ENCODE data around the gene RIN3. TPM values are rescaled to one million over a fixed set of nuclear protein-coding genes. Genes with fewer than 3 reads are reported as not detected.
A peak's percentile ranks its signal among the peaks of the same experiment; 100 is the strongest.

Gene RIN3
- total and polyA plus RNA-seq, 3 donors from 2014 or later, result 25.9 to 56.2 (median 49.8) TPM

GRCh38 chr14:92733007-92733406 lies 219.4 kb downstream of the RIN3 start:
- DNase-seq, result no peak
- H3K4me3 ChIP-seq, result no peak overlapping the region
- intact Hi-C loops (cut with DNase I; ENCODE audit: low total_unique reads), result no loop called here

DNA sequence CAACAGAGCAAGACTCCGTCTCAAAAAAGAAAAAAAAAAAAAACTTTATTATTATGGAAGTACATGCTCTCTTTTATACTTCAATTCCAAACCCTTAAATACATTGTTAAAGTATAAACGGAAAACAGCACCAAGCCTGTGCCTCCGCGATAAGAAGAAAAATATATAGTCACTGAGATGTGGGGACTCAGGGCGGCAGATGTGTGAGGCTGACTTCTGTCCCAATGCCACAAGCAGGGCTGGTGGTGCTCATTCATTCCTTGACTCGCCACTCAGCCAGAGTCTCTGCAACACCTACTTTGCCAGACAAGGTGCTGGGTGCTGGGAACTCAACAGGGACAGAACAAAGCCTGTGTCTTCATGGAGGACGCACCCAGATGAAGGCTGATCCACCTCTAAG lies 221.0 kb downstream of the RIN3 start:
- 89 to 95% methylated on average over 7 of the region's 7 CpGs for WGBS, 2 donors
- Histone ChIP-seq H3K36me3 (ENCODE audit: low read depth, missing control alignments) (no peaks in the 10 kb centered on the region), H3K27me3 (no peaks in the 10 kb centered on the region), H3K4me3 (no peak overlapping the region), H3K4me1 (peaks cover 15% of the 10 kb centered on the region), H3K27ac (no peak overlapping the region), H3K9me3 (no peaks in the 10 kb centered on the region)
- no peak for DNase-seq
- intact Hi-C loops (cut with DNase I; ENCODE audit: low total_unique reads), result no loop called here
- no peak for TF ChIP-seq POLR2A (IDR thresholded peaks at IDR 0.05)
- TF ChIP-seq, protein P1, sequence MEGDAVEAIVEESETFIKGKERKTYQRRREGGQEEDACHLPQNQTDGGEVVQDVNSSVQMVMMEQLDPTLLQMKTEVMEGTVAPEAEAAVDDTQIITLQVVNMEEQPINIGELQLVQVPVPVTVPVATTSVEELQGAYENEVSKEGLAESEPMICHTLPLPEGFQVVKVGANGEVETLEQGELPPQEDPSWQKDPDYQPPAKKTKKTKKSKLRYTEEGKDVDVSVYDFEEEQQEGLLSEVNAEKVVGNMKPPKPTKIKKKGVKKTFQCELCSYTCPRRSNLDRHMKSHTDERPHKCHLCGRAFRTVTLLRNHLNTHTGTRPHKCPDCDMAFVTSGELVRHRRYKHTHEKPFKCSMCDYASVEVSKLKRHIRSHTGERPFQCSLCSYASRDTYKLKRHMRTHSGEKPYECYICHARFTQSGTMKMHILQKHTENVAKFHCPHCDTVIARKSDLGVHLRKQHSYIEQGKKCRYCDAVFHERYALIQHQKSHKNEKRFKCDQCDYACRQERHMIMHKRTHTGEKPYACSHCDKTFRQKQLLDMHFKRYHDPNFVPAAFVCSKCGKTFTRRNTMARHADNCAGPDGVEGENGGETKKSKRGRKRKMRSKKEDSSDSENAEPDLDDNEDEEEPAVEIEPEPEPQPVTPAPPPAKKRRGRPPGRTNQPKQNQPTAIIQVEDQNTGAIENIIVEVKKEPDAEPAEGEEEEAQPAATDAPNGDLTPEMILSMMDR (IDR thresholded peaks at IDR 0.05), result no peak

More at GRCh38 chr14:92733007-92733406, 219.4 kb downstream of the RIN3 start:
- 70 to 77% methylated on average over 4 of the region's 4 CpGs for WGBS, 2 donors
- Histone ChIP-seq H3K27me3 (no peaks in the 10 kb centered on the region), H3K4me1 (peaks cover 15% of the 10 kb centered on the region), H3K9me3 (no peaks in the 10 kb centered on the region), H3K36me3 (ENCODE audit: low read depth, missing control alignments) (no peaks in the 10 kb centered on the region), H3K27ac (no peak overlapping the region)
- TF ChIP-seq POLR2A (IDR thresholded peaks at IDR 0.05), result no peak
- TF ChIP-seq, protein P1 (IDR thresholded peaks at IDR 0.05), result no peak

- Histone ChIP-seq H3K9me3 (no peaks in the 10 kb centered on the region), H3K4me1 (peaks cover 15% of the 10 kb centered on the region), H3K36me3 (ENCODE audit: low read depth, missing control alignments) (no peaks in the 10 kb centered on the region), H3K27ac (no peak overlapping the region), H3K4me3 (no peak overlapping the region), H3K27me3 (no peaks in the 10 kb centered on the region)
- WGBS, 2 donors, result 88 to 93% methylated on average over 6 of the region's 6 CpGs
- no peak for TF ChIP-seq POLR2A (IDR thresholded peaks at IDR 0.05)
- TF ChIP-seq, protein P1 (IDR thresholded peaks at IDR 0.05), result no peak
- intact Hi-C loops (cut with DNase I; ENCODE audit: low total_unique reads), result no loop called here
- DNase-seq, result no peak
Measured at GRCh38 chr14:92735344-92735743, 221.8 kb downstream of the RIN3 start.

DNA sequence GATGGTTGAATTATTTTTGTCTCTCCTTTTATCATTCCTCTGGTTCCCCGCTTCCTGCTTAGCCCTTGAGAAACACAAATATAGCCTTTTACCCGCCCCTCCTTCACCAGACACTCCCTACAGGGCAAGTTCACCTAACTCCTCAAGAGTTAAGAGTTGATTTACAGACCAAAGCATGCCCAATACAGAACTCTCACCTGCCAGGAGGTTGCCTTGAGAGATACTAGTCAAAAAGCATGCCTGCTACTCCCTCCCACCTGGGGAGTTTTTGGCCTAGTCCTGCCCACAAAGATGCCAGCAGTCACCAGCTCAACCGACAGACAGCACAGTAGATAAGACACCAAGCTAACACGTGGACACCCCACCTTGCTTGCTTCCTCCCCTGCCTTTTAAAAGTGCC lies 223.6 kb downstream of the RIN3 start:
- intact Hi-C loops (cut with DNase I; ENCODE audit: low total_unique reads), result no loop called here
- WGBS, 2 donors, result 58 to 76% methylated on average over 4 of the region's 4 CpGs
- H3K27me3 ChIP-seq, result no peaks in the 10 kb centered on the region
- TF ChIP-seq, protein P1 (IDR thresholded peaks at IDR 0.05), result no peak
- TF ChIP-seq POLR2A (IDR thresholded peaks at IDR 0.05), result no peak
- peak overlapping the region in 1 of 2 donors; percentile 8 for H3K27ac ChIP-seq
- peaks cover 15% of the 10 kb centered on the region for H3K4me1 ChIP-seq
- no peak for DNase-seq
- H3K9me3 ChIP-seq, result no peaks in the 10 kb centered on the region
- no peak overlapping the region for H3K4me3 ChIP-seq
- H3K36me3 ChIP-seq (ENCODE audit: low read depth, missing control alignments), result no peaks in the 10 kb centered on the region

DNA sequence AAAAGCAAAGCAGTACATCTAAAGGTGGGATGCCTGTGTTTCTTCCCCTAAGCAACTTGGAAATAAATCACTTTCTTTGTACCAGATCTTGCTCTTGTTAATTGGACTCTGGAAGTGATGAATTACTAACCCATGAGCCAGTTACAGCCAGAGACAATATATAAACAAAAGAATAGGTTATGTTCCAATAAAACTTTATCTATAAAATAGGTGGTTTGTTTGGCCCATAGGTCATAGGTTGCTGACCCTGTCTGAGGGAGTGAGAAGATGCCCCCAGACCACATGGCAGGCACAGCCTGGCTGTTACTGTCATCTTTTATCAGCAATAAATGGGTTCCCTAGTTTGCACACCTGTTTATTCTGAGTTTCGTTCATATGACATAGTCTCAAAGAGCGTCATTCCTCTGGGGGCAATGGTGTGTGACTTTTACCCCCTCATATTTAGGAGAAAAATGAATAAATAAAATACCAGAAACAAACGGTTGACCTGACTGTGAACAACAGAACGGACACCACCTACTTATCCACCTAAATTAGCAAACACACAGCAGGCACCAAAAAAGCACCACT lies 224.1 kb downstream of the RIN3 start:
- Histone ChIP-seq H3K36me3 (ENCODE audit: low read depth, missing control alignments) (no peaks in the 10 kb centered on the region), H3K4me1 (peaks cover 10% of the 10 kb centered on the region), H3K4me3 (no peak overlapping the region), H3K27me3 (no peaks in the 10 kb centered on the region), H3K9me3 (no peaks in the 10 kb centered on the region), H3K27ac (no peak overlapping the region)
- DNase-seq, result no peak
- no peak for TF ChIP-seq POLR2A (IDR thresholded peaks at IDR 0.05)
- TF ChIP-seq, protein P1 (IDR thresholded peaks at IDR 0.05), result no peak
- intact Hi-C loops (cut with DNase I; ENCODE audit: low total_unique reads), result no loop called here
- WGBS, 2 donors, result 84 to 89% methylated on average over 4 of the region's 4 CpGs

Data from testis (tissue), 3 donors.